ENCODE measurements around the gene WIPF1.

WIPF1 gene

DNA sequence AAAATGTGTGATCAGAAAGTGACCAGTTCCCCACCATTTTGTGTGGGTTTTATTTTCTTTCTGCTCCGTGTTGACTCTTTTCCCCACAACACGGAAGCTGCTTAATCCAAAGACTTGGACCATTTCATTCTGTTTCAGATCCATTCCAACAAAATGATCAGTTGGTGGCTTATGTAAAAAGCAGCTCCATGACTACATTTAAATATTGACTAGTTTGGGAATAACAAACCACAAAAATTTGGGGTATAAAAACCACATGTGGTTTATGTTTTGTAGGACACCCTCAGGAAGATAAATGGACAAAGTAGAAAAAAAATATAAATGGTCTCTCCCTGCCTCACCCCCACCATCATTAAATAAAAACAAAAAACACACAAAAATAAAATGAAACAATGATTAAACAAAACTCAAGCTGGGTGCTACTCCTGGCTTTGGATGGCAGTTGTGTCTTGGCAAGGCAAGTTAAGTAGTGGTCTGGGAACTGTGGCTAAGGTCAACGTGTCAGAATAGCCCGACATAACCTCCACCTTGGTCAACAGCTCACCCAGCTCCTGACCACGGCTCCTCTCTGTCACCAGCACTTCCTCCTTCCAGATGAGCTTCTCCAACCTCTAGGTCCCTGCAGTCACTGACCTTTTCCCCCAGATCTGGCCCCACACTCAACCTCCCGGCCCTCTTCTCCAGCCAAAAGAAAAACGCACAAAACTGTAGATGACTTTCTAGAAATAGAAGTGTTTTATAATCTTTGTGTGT is 12.8 kb upstream of the WIPF1 start:
- H3K27ac Mint-ChIP-seq, result peak overlapping the region; percentile 95
- ATAC-seq (peak; percentile 33), DNase-seq (ENCODE audit: low spot score in 2 of 2) (peak in 1 of 2 donors; percentile 61)
- no peaks in the 10 kb centered on the region for H3K9me3 Mint-ChIP-seq
- peaks cover 56% of the 10 kb centered on the region for H3K36me3 Mint-ChIP-seq
- peaks cover 89% of the 10 kb centered on the region for H3K4me1 Mint-ChIP-seq
- H3K4me3 Mint-ChIP-seq, result peak overlapping the region; percentile 51

DNA sequence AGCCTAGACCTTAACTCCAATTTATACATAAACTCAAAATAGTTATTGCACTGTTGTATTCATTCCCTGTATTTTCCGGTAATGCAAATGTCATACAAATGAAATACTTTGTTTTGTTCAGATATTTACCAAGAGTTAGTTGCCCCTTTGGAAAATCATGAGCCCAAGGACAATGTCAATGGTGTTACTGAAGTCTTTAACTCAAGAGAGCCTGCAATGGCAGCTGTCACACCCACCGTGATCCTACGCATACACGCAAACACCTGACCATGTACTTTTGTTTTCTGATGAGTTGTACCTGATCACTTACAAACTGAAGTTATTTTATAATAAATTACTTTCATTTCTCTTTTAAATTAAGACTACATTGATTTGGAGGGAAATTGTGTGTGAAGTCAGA is 11.7 kb upstream of the WIPF1 start:
- peaks cover 60% of the 10 kb centered on the region for H3K36me3 Mint-ChIP-seq
- H3K4me3 Mint-ChIP-seq, result peak overlapping the region; percentile 64
- H3K27ac Mint-ChIP-seq, result peak overlapping the region; percentile 95
- H3K9me3 Mint-ChIP-seq, result no peaks in the 10 kb centered on the region
- peak in 1 of 2 donors; percentile 43 for DNase-seq (ENCODE audit: low spot score in 2 of 2)
- no peak for ATAC-seq
- peaks cover 91% of the 10 kb centered on the region for H3K4me1 Mint-ChIP-seq

DNA sequence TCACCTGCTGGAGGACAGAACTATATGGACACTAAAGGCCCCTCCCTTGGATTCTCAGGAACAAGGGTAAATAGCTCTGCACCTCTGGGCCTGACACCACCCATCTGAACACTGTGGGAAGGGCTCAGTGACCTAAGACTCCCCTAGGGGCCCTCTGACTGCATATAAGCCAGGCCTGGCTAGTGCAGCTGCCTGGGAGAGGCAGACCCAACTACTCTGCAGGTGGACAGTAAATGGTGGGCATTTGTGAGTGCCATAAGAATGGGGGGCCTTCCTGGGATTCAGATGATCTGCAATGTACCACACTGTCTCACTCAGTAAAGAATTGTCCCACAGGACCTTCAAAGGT is 11.2 kb upstream of the WIPF1 start:
- H3K36me3 Mint-ChIP-seq, result peaks cover 59% of the 10 kb centered on the region
- peak in 1 of 2 donors; percentile 60 for DNase-seq (ENCODE audit: low spot score in 2 of 2)
- peaks cover 87% of the 10 kb centered on the region for H3K4me1 Mint-ChIP-seq

DNA sequence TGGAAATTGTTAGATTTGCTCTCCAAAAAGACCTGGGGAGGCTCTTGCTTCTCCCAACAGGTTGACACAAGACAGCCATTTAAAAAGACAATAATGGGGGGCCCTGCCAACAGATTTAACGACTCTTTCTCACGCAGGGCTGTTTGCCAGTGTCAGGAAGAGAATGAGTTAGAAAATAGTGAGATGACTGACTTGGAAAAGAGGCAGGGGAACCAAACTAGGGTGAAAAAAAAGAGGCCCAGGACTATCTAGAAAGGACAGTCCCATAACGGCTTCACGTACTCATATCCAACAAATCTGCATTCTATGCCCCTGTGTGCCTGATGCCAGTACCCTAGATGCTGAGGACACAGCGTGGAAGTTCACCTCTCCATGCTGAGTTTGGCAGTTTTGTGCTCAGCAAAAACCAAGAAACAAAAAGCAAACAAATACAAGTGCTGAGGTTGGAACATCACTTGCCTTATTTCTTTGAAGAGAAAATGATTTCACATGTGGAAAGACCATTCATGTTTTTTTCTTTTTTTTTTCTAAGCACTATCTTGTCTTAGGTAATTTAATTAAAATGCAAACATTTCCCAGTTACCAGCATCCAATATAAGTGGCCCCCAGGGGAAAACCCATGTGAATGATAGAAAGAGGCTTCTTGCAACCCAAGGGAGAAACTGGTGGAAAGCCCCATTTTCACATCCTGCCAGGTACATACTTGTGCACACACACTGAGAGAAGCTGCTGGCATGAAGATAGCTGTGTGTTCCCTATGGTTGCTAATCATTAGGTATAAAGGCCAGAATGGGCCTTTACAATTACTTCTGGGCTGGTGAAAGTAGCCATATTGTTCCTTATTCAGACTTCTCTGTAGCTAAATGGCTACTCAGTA is 10.6 kb upstream of the WIPF1 start:
- no peaks in the 10 kb centered on the region for H3K9me3 Mint-ChIP-seq
- DNase-seq (ENCODE audit: low spot score in 2 of 2) (peak in 1 of 2 donors; percentile 66), ATAC-seq (peak; percentile 76)
- H3K4me1 Mint-ChIP-seq, result peaks cover 86% of the 10 kb centered on the region
- peaks cover 59% of the 10 kb centered on the region for H3K36me3 Mint-ChIP-seq
- H3K27ac Mint-ChIP-seq, result peak overlapping the region; percentile 95
- H3K4me3 Mint-ChIP-seq, result peak overlapping the region; percentile 64

More for the DNA sequence above, 11.2 kb upstream of the WIPF1 start:
- peak; percentile 55 for ATAC-seq
- H3K4me3 Mint-ChIP-seq, result peak overlapping the region; percentile 64
- H3K9me3 Mint-ChIP-seq, result no peaks in the 10 kb centered on the region
- H3K27ac Mint-ChIP-seq, result peak overlapping the region; percentile 95

DNA sequence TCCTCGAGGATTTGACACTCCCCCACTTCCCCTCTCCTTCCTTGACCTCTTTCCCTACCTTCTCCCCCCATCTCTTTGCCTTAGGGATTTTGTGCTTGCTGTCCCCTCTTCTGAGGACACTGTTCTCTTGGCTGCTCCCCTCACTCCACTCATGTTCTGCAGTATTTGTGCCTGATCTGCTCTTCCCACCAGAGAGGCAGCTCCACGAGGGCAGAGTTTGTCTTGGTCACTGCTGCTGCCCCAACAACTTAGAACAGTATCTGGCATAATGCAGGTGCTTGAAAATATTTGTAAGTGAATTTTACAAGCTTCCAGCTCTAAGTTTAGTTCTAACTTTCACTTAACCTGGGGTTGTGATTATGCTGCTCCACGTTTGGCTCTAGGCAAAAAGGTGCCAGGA is 10.0 kb upstream of the WIPF1 start:
- peak overlapping the region; percentile 64 for H3K4me3 Mint-ChIP-seq
- H3K36me3 Mint-ChIP-seq, result peaks cover 61% of the 10 kb centered on the region
- ATAC-seq, result no peak
- H3K27ac Mint-ChIP-seq, result peak overlapping the region; percentile 95
- peaks cover 86% of the 10 kb centered on the region for H3K4me1 Mint-ChIP-seq
- DNase-seq (ENCODE audit: low spot score in 2 of 2), result peak in 1 of 2 donors; percentile 51
- no peaks in the 10 kb centered on the region for H3K9me3 Mint-ChIP-seq

DNA sequence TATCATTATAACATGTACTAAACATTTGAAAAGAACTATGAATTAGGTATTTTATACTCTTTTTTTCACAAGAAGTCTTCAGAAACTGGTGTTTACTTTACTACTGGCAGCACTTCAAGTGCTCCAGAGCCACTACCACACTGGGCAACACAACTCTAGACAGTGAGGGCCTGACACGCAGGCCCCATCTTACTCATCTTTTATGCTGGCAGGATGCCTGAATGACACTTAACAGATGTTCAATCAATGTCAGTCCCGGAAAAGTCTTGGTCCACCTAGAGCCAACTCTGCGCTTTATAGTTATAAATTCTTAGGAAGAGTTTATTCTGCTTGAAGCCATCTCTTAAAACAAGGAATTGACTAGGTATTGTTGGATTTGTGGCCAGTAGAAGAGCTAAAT is 8.7 kb upstream of the WIPF1 start:
- Mint-ChIP-seq H3K4me3 (peak overlapping the region; percentile 64), H3K4me1 (peaks cover 87% of the 10 kb centered on the region), H3K9me3 (no peaks in the 10 kb centered on the region), H3K27ac (peak overlapping the region; percentile 95), H3K36me3 (peaks cover 48% of the 10 kb centered on the region)
- peak in 1 of 2 donors; percentile 74 for DNase-seq (ENCODE audit: low spot score in 2 of 2)
- ATAC-seq, result peak; percentile 87

DNA sequence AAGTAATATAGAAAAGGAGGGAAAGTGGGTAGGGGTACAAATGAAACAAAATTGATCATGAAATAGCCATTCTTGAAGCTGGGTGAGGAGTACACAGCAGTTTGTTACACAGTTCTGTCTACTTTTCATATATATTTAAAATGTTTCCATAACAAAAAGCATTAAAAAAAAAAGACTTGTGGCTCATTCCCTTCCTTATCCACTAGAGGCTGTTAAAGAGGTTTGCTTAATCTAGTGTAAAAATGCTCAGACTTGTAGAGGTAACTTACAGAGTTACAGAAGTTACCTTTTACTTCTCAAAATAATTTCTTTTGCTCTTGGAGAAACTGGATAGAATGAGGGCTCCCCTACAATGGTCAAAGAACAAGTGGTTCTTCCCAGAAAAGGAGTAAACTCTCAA is 8.1 kb upstream of the WIPF1 start:
- no peak for DNase-seq (ENCODE audit: low spot score in 2 of 2)
- H3K4me3 Mint-ChIP-seq, result peak overlapping the region; percentile 64
- ATAC-seq, result no peak
- peaks cover 42% of the 10 kb centered on the region for H3K36me3 Mint-ChIP-seq
- no peaks in the 10 kb centered on the region for H3K9me3 Mint-ChIP-seq
- H3K27ac Mint-ChIP-seq, result peak overlapping the region; percentile 95
- H3K4me1 Mint-ChIP-seq, result peaks cover 86% of the 10 kb centered on the region

DNA sequence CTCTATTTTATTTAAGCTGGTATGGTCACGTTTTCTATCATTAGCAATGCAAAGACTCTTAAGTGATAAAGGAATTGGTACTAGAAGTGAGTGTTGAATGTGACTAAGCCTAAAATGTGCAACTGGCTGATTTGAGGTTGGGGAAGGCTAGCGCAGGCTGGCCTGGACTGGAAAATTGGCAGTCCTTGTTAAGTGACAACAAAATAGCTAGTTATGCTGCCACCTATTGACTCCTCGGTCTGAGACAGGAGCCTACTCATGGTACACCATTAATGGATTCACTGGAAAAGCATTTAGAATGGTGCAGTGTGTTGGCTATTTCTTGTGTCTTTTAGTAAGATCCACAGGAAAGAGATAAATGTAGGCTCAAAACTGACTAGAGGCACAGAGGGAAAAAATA is 5.7 kb upstream of the WIPF1 start:
- Mint-ChIP-seq H3K4me1 (peaks cover 87% of the 10 kb centered on the region), H3K27ac (peak overlapping the region; percentile 78), H3K36me3 (peaks cover 29% of the 10 kb centered on the region), H3K9me3 (peaks cover 2% of the 10 kb centered on the region), H3K4me3 (no peak overlapping the region)
- DNase-seq (ENCODE audit: low spot score in 2 of 2) (peak in 1 of 2 donors; percentile 61), ATAC-seq (peak; percentile 68)

DNA sequence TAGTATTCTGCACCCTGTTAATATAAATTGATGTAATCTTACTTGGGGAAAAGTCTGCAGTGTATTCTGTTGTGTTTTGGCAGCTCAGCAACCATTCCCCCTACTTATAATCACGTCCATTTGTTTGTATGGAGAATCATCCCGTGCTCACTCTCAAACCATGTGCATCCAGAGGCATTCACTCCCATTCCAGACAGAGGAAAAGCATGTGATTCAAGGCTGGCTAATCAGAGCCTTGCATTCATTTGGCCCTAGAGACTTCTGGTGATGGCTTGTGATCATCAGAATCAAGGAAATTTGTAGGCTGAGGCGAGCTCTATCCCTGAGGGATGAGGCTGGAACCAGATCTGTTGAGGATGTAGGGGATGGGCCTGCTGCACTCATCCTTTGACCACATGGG is 5.1 kb upstream of the WIPF1 start:
- ATAC-seq (no peak), DNase-seq (ENCODE audit: low spot score in 2 of 2) (peak in 1 of 2 donors; percentile 44)
- Mint-ChIP-seq H3K4me1 (peaks cover 83% of the 10 kb centered on the region), H3K9me3 (peaks cover 2% of the 10 kb centered on the region), H3K4me3 (no peak overlapping the region), H3K36me3 (peaks cover 32% of the 10 kb centered on the region), H3K27ac (peak overlapping the region; percentile 78)

DNA sequence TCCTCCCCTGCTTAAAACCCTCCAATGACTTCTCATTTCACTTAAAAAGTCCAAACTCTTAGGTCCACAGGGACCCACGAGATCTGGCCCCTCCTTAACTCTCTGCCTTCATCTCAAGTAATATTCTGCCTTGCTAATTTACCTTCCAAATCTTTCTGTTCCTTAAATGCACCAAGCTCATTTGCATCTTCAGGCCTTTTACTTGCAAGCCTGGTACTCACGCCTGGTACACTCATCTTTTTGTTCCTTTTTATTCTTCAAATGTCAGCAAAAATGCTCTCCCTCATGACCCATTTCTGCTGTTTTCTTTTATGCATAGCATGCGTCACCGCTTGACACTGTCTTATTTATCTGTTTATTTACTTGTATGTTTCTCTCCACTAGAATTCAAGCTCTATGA is 2.7 kb upstream of the WIPF1 start:
- H3K4me1 Mint-ChIP-seq, result peaks cover 59% of the 10 kb centered on the region

DNA sequence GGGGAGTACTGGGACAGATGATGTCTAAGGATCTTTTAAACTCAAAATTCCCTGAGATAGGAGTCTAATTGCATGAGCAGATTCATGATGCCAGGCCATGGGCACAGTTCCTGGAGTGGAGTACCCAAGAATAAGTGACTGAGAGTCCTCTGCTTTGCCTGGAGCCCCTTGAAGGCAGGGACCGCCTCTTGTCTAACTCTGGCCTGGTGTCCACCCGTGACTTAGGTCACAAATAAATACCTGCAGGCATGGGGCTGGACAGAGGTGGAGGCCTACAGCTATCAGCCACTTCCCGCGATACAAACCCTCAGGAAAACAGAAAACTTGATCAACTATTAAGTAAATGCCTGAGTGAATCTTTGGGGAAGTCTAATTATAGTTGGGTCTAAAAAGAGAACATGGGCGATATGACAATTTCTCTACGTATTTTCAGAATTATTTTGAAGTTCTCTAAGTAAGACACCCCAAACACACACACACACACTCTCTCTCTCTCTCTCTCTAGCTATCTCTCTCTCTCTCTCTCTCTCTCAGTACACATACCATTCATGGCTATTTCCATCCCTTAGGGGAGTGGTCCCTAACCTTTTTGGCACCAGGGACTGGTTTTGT is 1.8 kb upstream of the WIPF1 start:
- peaks cover 54% of the 10 kb centered on the region for H3K4me1 Mint-ChIP-seq
- peak overlapping the region; percentile 19 for H3K4me3 Mint-ChIP-seq
- no peak for ATAC-seq
- peak in 1 of 2 donors; percentile 45 for DNase-seq (ENCODE audit: low spot score in 2 of 2)
- peak overlapping the region; percentile 99 for H3K27ac Mint-ChIP-seq
- H3K36me3 Mint-ChIP-seq, result peaks cover 53% of the 10 kb centered on the region
- peaks cover 2% of the 10 kb centered on the region for H3K9me3 Mint-ChIP-seq

More for the DNA sequence above, 2.7 kb upstream of the WIPF1 start:
- ATAC-seq, result peak; percentile 71
- DNase-seq (ENCODE audit: low spot score in 2 of 2), result peak in 1 of 2 donors; percentile 48
- Mint-ChIP-seq H3K9me3 (peaks cover 2% of the 10 kb centered on the region), H3K36me3 (peaks cover 51% of the 10 kb centered on the region), H3K4me3 (peak overlapping the region; percentile 19), H3K27ac (peak overlapping the region; percentile 99)

DNA sequence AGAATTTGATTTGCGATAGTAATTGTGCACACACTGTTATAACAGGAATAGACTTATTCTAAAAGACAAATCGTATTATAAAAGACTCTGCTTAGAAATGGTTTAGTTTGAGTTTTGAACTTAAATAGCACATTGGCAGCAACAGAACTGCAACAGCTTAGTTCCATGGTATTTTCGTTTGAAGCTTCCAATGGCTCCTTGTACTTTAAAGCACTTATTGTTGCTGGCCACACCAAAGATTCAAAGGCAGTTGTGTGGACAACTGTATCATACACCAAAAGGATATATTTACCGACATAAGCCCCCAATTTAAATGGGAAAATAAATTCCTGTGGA is 627 bp downstream of the WIPF1 start:
- H3K27ac Mint-ChIP-seq, result peak overlapping the region; percentile 99
- H3K9me3 Mint-ChIP-seq, result peaks cover 2% of the 10 kb centered on the region
- ATAC-seq (no peak), DNase-seq (ENCODE audit: low spot score in 2 of 2) (peak in 1 of 2 donors; percentile 48)
- peak overlapping the region; percentile 74 for H3K4me3 Mint-ChIP-seq
- H3K4me1 Mint-ChIP-seq, result peaks cover 56% of the 10 kb centered on the region
- peaks cover 60% of the 10 kb centered on the region for H3K36me3 Mint-ChIP-seq

DNA sequence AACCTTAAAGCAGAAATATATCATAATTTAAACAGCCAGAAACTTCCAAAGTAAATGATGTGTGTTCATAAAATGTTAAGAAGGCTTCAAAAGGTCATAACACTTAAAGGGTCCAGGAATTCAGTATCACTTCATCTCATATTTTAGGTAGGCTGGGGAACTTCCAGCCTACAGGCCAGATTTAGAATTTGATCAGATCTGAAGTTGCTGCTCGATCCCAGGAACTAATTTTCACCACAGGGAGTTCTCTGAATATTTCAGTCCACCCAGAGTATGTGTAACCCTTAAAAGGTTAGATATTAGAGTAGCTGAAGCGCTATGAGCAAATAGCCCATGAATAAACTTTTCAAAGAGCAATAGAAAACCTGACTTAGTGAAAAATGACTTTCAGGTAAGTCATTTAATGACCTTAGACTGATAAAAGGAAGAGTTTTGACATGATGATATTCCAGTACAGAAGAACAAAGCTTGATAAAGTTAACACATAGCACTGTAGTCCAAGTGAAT is 1.7 kb downstream of the WIPF1 start:
- peaks cover 71% of the 10 kb centered on the region for H3K36me3 Mint-ChIP-seq

DNA sequence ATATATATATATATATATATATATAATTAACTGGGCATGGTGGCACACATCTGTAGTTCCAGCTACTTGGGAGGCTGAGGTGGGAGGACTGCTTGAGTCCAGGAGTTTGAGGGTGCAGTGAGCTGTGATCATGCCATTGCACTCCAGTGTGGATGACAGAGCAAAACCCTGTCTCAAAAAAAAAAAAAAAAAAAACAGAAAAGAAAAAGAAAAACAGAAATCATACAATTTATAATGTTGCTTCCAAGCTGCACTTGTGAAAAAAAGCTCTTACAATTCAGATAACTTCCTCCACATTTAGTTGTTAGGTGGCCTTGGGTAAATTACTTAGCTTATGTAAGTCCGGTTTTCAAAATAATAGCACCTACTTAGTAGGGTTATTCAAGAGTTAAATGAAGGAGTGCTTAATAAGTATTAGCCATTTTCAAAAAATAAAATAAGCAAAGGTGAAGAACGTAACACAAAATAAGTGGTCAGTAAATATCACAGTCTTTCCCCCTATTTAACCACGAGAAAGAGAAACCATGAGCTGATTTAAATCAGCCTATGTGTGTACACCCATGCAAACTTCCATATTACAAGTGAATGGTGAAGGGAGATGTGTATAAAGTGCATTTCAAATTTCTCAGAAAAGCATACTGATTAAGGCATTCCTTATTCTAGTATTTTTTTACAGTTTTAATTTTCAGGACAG is 2.3 kb downstream of the WIPF1 start:
- H3K36me3 Mint-ChIP-seq, result peaks cover 78% of the 10 kb centered on the region
- peak overlapping the region; percentile 74 for H3K4me3 Mint-ChIP-seq
- DNase-seq (ENCODE audit: low spot score in 2 of 2) (peak in 1 of 2 donors; percentile 51), ATAC-seq (no peak)
- H3K27ac Mint-ChIP-seq, result peak overlapping the region; percentile 99
- peaks cover 58% of the 10 kb centered on the region for H3K4me1 Mint-ChIP-seq
- H3K9me3 Mint-ChIP-seq, result peaks cover 2% of the 10 kb centered on the region

More for the DNA sequence above, 1.7 kb downstream of the WIPF1 start:
- H3K4me1 Mint-ChIP-seq, result peaks cover 56% of the 10 kb centered on the region
- peak in 1 of 2 donors; percentile 55 for DNase-seq (ENCODE audit: low spot score in 2 of 2)
- peaks cover 2% of the 10 kb centered on the region for H3K9me3 Mint-ChIP-seq
- peak overlapping the region; percentile 99 for H3K27ac Mint-ChIP-seq
- peak overlapping the region; percentile 74 for H3K4me3 Mint-ChIP-seq
- ATAC-seq, result peak; percentile 62
